HTR-8/SVneo (cell line): ENCODE measurements around the gene BTNL3.
"Not testable (repeated sequence)": the region's sequence is repeated elsewhere in the genome, so short reads cannot be mapped to it uniquely, and the experiment has no call there.

Experiments
- DNase-seq: peaks from one replicate; pipeline ENCODE4 v3.0.0; 2011; ENCODE audit warnings: low spot score, mixed read lengths; ENCODE audit not compliant: insufficient read length
- FAIRE-seq: peaks from 2 replicates; lab custom pipeline; 2011; peaks lifted over from hg19 to GRCh38; lab: Jason Lieb, UNC

The BTNL3 gene

DNA sequence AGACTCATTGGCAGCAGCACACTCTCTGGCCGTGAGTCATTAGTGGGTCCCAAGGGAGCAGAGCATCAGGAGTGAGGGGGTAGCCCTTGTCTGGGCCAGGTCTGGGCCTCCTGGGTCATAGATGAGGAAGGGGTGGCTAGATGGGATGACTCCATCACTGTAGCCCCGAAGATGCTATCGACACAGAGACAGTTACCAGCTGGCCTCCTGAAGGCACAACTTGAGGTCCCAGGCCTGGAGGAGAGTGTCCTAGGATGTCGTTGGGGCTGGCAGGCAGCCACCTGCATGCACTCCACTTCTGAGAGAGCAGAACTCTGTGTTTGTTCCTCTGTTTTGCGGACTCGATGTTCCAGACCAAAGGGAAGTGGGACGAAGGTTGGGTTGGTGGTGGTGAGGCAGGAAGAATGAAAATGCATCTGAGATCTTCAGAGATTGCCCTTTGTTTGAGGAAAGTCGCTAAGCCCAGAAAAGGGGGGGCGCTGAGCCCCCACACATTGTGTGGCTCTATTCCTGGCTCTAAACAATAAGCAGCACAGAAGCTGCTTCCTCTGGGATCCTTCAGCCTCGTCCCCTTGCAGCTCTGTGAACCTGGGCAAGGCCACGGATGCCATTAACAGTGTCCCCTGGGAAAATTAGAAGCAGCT, 56.1 kb downstream of the BTNL3 start:
- DNase-seq (no peak), FAIRE-seq (no peak)

- DNase-seq (no peak), FAIRE-seq (no peak)
Observed at GRCh38 chr5:181045316-181045715, 56.7 kb downstream of the BTNL3 start.

DNA sequence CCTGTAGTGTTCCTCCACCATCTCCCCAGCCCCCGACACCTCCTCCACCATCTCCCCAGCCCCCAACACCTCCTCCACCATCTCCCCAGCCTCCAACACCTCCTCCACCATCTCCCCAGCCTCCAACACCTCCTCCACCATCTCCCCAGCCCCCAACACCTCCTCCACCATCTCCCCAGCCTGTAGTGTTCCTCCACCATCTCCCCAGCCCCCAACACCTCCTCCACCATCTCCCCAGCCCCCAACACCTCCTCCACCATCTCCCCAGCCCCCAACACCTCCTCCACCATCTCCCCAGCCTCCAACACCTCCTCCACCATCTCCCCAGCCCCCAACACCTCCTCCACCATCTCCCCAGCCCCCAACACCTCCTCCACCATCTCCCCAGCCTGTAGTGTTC, 57.2 kb downstream of the BTNL3 start:
- DNase-seq, FAIRE-seq: not testable (repeated sequence)

- DNase-seq, result no peak
- FAIRE-seq, result no peak
Observed at GRCh38 chr5:181047288-181047687, 58.6 kb downstream of the BTNL3 start.

- FAIRE-seq (no peak), DNase-seq (no peak)
Observed at GRCh38 chr5:181047921-181048320, 59.3 kb downstream of the BTNL3 start.

- no peak for DNase-seq
- no peak for FAIRE-seq
Observed at GRCh38 chr5:181050016-181050415, 61.4 kb downstream of the BTNL3 start.

GRCh38 chr5:181051841-181052671, 63.4 kb downstream of the BTNL3 start:
- no peak for FAIRE-seq
- DNase-seq, result no peak

DNA sequence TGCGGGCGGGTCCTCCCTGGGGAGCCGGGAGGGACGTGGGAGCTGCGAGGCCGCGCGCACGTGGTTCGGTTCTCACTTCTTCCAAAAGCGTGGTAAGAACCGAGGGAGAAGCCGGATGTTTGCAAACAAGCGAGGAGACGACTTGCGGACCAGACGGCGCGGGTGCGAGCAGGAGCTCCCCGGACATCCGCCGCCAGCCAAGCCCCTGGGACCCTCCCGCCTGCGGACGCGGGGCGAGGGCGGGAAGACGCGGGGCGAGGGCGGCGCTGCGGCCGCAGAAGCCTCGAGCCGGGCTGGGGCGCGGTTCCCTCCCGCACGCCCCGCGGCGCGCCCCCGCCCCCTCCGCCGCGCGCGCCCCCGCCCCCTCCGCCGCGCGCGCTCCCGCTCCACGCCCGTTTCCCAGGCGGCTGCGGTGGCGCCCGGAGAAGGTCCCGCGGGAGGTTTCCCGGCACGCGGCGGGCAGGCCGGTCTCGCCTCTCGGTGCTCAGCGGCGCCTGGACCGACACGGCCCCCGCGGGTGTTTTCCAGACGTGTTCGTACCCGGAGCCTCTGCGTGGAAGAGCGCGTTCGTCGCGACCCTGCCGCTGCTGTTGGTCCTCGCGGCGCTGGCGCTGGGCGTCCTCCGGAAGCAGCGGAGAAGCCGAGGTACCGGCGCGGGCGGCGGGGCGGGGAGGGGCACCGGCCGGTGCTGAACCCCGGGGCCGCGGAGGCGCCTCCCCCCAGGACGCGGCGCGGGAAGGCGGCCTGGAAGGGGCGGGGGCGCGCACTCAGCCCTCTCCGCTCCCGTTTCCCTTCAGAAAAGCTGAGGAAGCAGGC, 64.2 kb downstream of the BTNL3 start:
- FAIRE-seq, result no peak
- DNase-seq, result no peak

DNA sequence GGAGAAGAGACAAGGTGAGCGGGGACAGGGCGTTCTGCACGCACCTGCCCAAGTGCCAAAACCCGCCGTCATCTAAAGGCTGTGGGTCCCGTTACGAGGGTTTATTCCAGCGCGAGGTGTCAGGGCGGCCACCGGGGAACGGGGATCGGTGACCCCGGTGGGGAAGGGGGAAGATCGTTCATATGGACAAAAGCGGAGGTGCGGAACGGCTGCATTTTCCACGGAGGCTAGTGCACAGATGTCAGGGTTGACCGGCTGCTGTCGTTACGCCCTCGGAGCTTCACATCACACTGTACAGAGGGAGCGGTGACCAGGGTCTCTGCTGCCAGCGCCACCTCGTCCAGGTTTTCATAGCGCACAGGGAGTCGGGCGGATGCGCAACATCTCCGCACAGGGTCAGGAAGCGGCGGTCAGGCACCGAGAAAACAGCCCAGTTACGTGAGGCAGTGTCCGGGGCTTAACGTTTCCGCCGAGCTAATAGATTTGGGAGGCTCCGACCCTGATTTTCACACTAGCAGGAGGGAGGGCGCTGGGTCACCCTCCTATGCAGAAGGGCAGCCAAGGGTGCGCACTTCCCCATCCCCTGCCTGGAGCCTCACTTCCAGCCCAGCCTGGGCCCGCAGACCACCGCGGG, 65.0 kb downstream of the BTNL3 start:
- DNase-seq (no peak), FAIRE-seq (no peak)

DNA sequence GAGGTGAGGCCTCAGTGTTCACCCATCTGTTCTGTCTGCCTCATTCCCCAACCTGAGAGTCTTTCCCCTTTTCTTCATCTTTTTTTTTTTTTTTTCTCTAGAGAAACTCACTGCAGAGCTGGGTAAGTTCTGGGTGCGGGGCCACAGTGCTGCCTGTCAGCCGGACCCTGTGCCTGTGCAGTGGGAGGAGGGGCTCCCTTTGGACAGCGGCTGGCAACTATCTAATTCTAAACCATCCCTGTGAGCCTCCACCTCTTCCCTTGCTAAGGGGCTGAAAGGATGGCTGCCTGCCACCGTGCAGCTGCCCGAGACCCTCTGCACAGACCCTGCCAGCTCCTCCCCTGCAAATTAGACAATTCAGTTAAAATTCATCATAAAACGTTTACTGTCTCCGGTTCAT, 65.5 kb downstream of the BTNL3 start:
- DNase-seq (no peak), FAIRE-seq (no peak)

DNA sequence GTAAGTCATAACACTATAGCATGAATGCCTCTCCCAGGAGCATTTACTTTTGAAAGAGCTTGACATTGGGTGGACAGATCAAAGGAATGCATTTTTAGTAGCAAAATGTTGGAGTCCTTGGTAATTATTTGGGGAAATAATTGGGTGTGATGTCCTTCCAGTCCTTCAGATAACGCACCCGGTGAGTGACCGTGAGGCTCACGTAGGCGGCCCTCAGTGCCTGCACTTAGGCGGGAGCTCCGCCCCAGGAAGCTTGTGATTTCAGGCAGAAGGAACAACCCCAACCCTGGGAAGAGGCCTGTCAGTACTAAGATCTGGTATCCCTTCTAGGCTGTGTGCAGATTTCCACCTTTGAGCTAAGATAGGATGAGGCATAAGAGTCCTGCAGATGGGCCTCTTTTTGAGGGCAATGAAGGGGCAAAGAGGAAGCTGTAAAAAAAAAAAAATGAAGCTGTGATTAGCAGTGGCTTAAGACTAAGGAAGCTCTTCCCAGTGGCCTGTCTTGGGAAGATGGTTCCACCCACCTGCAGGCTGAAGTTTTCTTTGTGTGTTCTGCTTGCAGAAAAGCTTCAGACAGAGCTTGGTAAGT, 66.3 kb downstream of the BTNL3 start:
- FAIRE-seq (no peak), DNase-seq (no peak)
